ENCODE results near the gene DCDC1.

DNA sequence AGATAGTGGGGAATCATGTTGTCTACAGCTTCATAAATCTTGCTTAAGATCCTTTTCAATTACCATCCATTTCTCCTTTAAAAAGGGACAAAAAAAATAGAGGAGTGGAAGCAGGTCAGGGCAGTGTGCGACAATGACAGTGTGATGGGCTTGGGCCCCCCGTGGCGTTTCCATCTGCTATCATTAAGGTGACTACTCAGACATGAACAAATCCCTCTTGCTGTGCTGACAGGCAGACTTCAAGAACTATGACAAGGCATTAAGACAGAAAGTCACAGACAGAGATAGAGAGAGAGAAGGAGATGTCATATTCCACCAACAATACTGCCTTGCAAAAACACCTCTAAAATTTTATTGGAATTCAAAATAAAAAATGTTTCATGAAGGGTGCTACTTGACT lies 263.2 kb downstream of the DCDC1 start:
- TF ChIP-seq, protein P1, sequence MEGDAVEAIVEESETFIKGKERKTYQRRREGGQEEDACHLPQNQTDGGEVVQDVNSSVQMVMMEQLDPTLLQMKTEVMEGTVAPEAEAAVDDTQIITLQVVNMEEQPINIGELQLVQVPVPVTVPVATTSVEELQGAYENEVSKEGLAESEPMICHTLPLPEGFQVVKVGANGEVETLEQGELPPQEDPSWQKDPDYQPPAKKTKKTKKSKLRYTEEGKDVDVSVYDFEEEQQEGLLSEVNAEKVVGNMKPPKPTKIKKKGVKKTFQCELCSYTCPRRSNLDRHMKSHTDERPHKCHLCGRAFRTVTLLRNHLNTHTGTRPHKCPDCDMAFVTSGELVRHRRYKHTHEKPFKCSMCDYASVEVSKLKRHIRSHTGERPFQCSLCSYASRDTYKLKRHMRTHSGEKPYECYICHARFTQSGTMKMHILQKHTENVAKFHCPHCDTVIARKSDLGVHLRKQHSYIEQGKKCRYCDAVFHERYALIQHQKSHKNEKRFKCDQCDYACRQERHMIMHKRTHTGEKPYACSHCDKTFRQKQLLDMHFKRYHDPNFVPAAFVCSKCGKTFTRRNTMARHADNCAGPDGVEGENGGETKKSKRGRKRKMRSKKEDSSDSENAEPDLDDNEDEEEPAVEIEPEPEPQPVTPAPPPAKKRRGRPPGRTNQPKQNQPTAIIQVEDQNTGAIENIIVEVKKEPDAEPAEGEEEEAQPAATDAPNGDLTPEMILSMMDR (conservative IDR thresholded peaks at IDR 0.05), result no peak
- no peak for TF ChIP-seq EZH2 (IDR thresholded peaks at IDR 0.05; ENCODE audit: low read depth)
